Left hindlimb (tissue), 1 donor: ENCODE measurements around the gene CACUL1.

Experiments used
- DNase-seq: peaks from one replicate; pipeline ENCODE4 v3.0.0-alpha.2; 2018

CACUL1 gene

GRCh38 chr10:118732245-118733165, 22.3 kb downstream of the CACUL1 start:
- DNase-seq, result no peak

GRCh38 chr10:118730756-118731456, 23.9 kb downstream of the CACUL1 start:
- no peak for DNase-seq

- DNase-seq, result no peak
These were observed 25.0 kb downstream of the CACUL1 start for GRCh38 chr10:118729641-118730258.

- no peak for DNase-seq
These were observed 25.6 kb downstream of the CACUL1 start for GRCh38 chr10:118729200-118729599.

- no peak for DNase-seq
These were observed 28.8 kb downstream of the CACUL1 start for GRCh38 chr10:118725886-118726500.

GRCh38 chr10:118723466-118723865, 31.3 kb downstream of the CACUL1 start:
- DNase-seq, result no peak

- no peak for DNase-seq
These were observed 33.3 kb downstream of the CACUL1 start for GRCh38 chr10:118721539-118721876.

GRCh38 chr10:118720685-118721538, 33.9 kb downstream of the CACUL1 start:
- no peak for DNase-seq

GRCh38 chr10:118714366-118714765, 40.4 kb downstream of the CACUL1 start:
- DNase-seq, result no peak

GRCh38 chr10:118712930-118713634, 41.7 kb downstream of the CACUL1 start:
- DNase-seq, result no peak

GRCh38 chr10:118712080-118712479, 42.7 kb downstream of the CACUL1 start:
- no peak for DNase-seq

- DNase-seq, result no peak
These were observed 44.3 kb downstream of the CACUL1 start for GRCh38 chr10:118710487-118710886.

GRCh38 chr10:118708571-118708970, 46.2 kb downstream of the CACUL1 start:
- DNase-seq, result no peak

- no peak for DNase-seq
These were observed 50.1 kb downstream of the CACUL1 start for GRCh38 chr10:118704711-118705110.

- no peak for DNase-seq
These were observed 53.0 kb downstream of the CACUL1 start for GRCh38 chr10:118701529-118702323.

GRCh38 chr10:118698421-118698820, 56.3 kb downstream of the CACUL1 start:
- no peak for DNase-seq

- DNase-seq, result no peak
These were observed 59.9 kb downstream of the CACUL1 start for GRCh38 chr10:118694848-118695247.

- no peak for DNase-seq
These were observed 61.9 kb downstream of the CACUL1 start for GRCh38 chr10:118692872-118693271.

- DNase-seq, result no peak
These were observed 65.5 kb downstream of the CACUL1 start for GRCh38 chr10:118689070-118689858.

GRCh38 chr10:118687472-118687871, 67.3 kb downstream of the CACUL1 start:
- no peak for DNase-seq
